ENCODE measurements around the gene MAEL. TPM values are rescaled to one million over a fixed set of nuclear protein-coding genes. Genes with fewer than 3 reads are reported as not detected.

The MAEL gene
- total and polyA plus RNA-seq, 2 experiments from 2014 or later = 0.76 to 0.95 TPM

DNA sequence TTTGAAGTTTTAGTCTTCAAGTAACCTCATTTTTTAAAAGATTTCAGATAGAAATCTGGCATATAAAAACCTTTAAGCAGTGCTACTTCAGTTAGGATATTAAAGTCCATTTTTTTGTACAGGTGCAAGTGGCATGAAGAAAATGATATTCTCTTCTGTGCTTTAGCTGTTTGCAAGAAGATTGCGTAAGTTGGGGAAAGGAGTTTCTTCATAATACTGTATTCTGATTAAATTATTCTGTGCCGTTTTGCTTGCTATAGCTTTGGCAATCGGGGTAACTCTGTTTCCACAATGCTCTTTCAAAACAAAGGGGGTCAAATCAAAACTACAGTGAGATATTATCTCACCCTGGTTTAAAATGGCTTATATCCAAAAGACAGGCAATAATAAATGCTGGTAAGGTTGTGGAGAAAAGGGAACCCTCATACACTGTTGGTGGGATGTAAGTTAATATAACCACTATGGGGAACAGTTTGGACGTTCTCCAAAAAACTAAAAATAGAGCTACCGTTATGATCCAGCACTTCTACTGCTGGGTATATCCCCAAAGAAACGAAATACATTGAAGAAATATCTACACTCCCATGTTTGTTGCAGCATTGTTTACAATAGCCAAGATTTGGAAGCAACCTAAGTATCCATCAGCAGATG, 27.1 kb downstream of the MAEL start:
- Histone ChIP-seq H3K4me2 (no peak overlapping the region), H3K4me1 (ENCODE audit: insufficient read depth) (no peaks in the 10 kb centered on the region), H3K9me2 (ENCODE audit: insufficient read depth) (no peaks in the 10 kb centered on the region; the same call in 1 of the 2 replicates), H3K36me3 (ENCODE audit: insufficient read depth) (no peaks in the 10 kb centered on the region), H3K27ac (ENCODE audit: low read depth) (no peak overlapping the region), H4K20me1 (replicated peaks; ENCODE audit: insufficient read depth) (no peaks in the 10 kb centered on the region), H3K79me2 (replicated peaks; ENCODE audit: insufficient read depth) (no peaks in the 10 kb centered on the region), H2AFZ (no peak overlapping the region), H3K27me3 (ENCODE audit: insufficient read depth) (no peaks in the 10 kb centered on the region), H3F3A (replicated peaks; ENCODE audit: low read depth) (no peaks in the 10 kb centered on the region), H3K4me3 (no peak overlapping the region)
- no peaks in the 10 kb centered on the region for H3K9me3 Mint-ChIP-seq
- DNase-seq (ENCODE audit: low spot score) = no peak
- H3K27me3 Mint-ChIP-seq (ENCODE audit: insufficient read depth, low read depth, poor library complexity) = no peaks in the 10 kb centered on the region
- ATAC-seq = no peak
- no peaks in the 10 kb centered on the region for H3K36me3 Mint-ChIP-seq (ENCODE audit: low read depth)
- H3K27ac Mint-ChIP-seq = no peak overlapping the region
- H3K4me3 Mint-ChIP-seq = no peak overlapping the region
- TF ChIP-seq, protein P1, sequence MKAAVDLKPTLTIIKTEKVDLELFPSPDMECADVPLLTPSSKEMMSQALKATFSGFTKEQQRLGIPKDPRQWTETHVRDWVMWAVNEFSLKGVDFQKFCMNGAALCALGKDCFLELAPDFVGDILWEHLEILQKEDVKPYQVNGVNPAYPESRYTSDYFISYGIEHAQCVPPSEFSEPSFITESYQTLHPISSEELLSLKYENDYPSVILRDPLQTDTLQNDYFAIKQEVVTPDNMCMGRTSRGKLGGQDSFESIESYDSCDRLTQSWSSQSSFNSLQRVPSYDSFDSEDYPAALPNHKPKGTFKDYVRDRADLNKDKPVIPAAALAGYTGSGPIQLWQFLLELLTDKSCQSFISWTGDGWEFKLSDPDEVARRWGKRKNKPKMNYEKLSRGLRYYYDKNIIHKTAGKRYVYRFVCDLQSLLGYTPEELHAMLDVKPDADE (IDR thresholded peaks at IDR 0.05) = no peak
- no peak for TF ChIP-seq ZNF114 (CRISPR knock-in tag; IDR thresholded peaks at IDR 0.05)
- TF ChIP-seq, protein P2, sequence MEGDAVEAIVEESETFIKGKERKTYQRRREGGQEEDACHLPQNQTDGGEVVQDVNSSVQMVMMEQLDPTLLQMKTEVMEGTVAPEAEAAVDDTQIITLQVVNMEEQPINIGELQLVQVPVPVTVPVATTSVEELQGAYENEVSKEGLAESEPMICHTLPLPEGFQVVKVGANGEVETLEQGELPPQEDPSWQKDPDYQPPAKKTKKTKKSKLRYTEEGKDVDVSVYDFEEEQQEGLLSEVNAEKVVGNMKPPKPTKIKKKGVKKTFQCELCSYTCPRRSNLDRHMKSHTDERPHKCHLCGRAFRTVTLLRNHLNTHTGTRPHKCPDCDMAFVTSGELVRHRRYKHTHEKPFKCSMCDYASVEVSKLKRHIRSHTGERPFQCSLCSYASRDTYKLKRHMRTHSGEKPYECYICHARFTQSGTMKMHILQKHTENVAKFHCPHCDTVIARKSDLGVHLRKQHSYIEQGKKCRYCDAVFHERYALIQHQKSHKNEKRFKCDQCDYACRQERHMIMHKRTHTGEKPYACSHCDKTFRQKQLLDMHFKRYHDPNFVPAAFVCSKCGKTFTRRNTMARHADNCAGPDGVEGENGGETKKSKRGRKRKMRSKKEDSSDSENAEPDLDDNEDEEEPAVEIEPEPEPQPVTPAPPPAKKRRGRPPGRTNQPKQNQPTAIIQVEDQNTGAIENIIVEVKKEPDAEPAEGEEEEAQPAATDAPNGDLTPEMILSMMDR (conservative IDR thresholded peaks at IDR 0.05; ENCODE audit: low read depth in 2 of 2) = no peak
- TF ChIP-seq, protein P3, sequence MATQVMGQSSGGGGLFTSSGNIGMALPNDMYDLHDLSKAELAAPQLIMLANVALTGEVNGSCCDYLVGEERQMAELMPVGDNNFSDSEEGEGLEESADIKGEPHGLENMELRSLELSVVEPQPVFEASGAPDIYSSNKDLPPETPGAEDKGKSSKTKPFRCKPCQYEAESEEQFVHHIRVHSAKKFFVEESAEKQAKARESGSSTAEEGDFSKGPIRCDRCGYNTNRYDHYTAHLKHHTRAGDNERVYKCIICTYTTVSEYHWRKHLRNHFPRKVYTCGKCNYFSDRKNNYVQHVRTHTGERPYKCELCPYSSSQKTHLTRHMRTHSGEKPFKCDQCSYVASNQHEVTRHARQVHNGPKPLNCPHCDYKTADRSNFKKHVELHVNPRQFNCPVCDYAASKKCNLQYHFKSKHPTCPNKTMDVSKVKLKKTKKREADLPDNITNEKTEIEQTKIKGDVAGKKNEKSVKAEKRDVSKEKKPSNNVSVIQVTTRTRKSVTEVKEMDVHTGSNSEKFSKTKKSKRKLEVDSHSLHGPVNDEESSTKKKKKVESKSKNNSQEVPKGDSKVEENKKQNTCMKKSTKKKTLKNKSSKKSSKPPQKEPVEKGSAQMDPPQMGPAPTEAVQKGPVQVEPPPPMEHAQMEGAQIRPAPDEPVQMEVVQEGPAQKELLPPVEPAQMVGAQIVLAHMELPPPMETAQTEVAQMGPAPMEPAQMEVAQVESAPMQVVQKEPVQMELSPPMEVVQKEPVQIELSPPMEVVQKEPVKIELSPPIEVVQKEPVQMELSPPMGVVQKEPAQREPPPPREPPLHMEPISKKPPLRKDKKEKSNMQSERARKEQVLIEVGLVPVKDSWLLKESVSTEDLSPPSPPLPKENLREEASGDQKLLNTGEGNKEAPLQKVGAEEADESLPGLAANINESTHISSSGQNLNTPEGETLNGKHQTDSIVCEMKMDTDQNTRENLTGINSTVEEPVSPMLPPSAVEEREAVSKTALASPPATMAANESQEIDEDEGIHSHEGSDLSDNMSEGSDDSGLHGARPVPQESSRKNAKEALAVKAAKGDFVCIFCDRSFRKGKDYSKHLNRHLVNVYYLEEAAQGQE (IDR thresholded peaks at IDR 0.05; ENCODE audit: unreplicated experiment) = no peak
- no peak for TF ChIP-seq CREB1 (CRISPR knock-in tag; IDR thresholded peaks at IDR 0.05; ENCODE audit: low read depth)
- no peak for TF ChIP-seq STAT1 (IDR thresholded peaks at IDR 0.05; ENCODE audit: unreplicated experiment)
- no peak for TF ChIP-seq JUNB (IDR thresholded peaks at IDR 0.05; ENCODE audit: unreplicated experiment)
- TF ChIP-seq, protein P4, sequence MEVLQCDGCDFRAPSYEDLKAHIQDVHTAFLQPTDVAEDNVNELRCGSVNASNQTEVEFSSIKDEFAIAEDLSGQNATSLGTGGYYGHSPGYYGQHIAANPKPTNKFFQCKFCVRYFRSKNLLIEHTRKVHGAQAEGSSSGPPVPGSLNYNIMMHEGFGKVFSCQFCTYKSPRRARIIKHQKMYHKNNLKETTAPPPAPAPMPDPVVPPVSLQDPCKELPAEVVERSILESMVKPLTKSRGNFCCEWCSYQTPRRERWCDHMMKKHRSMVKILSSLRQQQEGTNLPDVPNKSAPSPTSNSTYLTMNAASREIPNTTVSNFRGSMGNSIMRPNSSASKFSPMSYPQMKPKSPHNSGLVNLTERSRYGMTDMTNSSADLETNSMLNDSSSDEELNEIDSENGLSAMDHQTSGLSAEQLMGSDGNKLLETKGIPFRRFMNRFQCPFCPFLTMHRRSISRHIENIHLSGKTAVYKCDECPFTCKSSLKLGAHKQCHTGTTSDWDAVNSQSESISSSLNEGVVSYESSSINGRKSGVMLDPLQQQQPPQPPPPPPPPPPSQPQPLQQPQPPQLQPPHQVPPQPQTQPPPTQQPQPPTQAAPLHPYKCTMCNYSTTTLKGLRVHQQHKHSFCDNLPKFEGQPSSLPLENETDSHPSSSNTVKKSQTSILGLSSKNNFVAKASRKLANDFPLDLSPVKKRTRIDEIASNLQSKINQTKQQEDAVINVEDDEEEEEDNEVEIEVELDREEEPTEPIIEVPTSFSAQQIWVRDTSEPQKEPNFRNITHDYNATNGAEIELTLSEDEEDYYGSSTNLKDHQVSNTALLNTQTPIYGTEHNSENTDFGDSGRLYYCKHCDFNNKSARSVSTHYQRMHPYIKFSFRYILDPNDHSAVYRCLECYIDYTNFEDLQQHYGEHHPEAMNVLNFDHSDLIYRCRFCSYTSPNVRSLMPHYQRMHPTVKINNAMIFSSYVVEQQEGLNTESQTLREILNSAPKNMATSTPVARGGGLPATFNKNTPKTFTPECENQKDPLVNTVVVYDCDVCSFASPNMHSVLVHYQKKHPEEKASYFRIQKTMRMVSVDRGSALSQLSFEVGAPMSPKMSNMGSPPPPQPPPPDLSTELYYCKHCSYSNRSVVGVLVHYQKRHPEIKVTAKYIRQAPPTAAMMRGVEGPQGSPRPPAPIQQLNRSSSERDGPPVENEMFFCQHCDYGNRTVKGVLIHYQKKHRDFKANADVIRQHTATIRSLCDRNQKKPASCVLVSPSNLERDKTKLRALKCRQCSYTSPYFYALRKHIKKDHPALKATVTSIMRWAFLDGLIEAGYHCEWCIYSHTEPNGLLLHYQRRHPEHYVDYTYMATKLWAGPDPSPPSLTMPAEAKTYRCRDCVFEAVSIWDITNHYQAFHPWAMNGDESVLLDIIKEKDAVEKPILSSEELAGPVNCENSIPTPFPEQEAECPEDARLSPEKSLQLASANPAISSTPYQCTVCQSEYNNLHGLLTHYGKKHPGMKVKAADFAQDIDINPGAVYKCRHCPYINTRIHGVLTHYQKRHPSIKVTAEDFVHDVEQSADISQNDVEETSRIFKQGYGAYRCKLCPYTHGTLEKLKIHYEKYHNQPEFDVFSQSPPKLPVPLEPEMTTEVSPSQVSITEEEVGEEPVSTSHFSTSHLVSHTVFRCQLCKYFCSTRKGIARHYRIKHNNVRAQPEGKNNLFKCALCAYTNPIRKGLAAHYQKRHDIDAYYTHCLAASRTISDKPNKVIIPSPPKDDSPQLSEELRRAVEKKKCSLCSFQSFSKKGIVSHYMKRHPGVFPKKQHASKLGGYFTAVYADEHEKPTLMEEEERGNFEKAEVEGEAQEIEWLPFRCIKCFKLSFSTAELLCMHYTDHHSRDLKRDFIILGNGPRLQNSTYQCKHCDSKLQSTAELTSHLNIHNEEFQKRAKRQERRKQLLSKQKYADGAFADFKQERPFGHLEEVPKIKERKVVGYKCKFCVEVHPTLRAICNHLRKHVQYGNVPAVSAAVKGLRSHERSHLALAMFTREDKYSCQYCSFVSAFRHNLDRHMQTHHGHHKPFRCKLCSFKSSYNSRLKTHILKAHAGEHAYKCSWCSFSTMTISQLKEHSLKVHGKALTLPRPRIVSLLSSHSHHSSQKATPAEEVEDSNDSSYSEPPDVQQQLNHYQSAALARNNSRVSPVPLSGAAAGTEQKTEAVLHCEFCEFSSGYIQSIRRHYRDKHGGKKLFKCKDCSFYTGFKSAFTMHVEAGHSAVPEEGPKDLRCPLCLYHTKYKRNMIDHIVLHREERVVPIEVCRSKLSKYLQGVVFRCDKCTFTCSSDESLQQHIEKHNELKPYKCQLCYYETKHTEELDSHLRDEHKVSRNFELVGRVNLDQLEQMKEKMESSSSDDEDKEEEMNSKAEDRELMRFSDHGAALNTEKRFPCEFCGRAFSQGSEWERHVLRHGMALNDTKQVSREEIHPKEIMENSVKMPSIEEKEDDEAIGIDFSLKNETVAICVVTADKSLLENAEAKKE (CRISPR knock-in tag; IDR thresholded peaks at IDR 0.05) = no peak
- TF ChIP-seq EZH2 (IDR thresholded peaks at IDR 0.05; ENCODE audit: low read depth, unreplicated experiment) = no peak
- no peak for TF ChIP-seq ZNF331 (CRISPR knock-in tag; IDR thresholded peaks at IDR 0.05; ENCODE audit: low read depth)
- H3K4me1 Mint-ChIP-seq = no peaks in the 10 kb centered on the region
